GM21619 (cell line): ENCODE results near the gene CLSTN3.

ENCODE experiments used
- ATAC-seq: cut with Tn5 transposase; IDR thresholded peaks from one replicate; pipeline ENCODE4 v1.9.1; 2021; ENCODE audit not compliant: unreplicated experiment

CLSTN3 gene

DNA sequence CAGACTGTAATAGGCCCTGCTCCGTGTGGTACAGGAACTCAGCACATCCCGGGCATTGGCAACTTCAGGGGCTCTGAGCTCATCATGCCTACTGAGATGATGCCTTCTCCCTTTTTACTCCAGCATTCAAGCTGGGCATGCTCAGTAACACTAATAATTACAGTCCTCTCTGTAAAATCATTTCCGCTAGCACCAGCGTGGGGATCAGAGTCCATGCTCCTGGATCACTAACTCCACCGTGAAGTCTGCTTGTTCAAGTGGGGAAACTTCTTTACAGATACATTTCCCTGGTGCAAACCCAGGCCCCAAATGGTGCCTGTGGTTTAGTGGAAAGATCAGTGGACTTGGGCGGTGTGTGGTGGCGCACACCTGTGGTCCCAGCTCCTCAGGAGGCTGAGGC, 16.7 kb downstream of the CLSTN3 start:
- ATAC-seq = no peak

DNA sequence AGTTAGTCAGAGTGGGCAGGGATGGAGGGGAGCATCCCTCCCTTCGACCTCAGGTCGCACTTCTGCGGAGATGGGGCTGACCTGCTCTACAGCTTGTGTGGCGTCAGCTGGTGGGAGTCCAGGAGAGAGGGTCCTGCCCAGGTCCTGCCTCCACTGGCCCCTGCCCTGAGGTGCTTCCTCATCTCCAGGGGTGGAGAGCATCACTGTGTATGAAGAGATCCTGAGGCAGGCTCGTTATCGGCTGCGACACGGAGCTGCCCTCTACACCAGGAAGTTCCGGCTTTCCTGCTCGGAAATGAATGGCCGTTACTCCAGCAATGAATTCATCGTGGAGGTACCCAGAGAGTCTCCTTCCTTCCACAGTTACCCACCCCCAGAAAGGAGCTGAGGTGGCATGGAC, 20.2 kb downstream of the CLSTN3 start:
- ATAC-seq = no peak

- ATAC-seq = no peak
Observed at GRCh38 chr12:7150841-7151240, 20.7 kb downstream of the CLSTN3 start.

DNA sequence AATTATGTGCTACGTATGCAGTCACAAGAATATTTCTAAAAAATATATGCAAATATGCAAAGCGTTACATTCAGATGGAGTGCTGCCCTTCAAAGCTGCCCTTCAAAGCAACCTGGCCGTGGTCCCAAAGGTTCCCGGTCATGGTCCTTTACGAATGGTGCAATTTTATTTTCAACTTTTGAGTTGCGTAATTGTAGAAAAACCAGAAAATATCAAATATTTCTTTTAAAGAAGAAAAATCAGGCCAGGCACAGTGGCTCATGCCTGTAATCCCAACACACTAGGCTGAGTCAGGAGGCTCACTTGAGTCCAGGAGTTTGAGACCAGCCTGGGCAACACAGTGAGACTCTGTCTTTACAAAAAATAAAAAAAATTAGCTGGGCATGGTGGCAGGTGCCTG, 21.4 kb downstream of the CLSTN3 start:
- no peak for ATAC-seq

GRCh38 chr12:7152818-7153217, 22.6 kb downstream of the CLSTN3 start:
- ATAC-seq = no peak

DNA sequence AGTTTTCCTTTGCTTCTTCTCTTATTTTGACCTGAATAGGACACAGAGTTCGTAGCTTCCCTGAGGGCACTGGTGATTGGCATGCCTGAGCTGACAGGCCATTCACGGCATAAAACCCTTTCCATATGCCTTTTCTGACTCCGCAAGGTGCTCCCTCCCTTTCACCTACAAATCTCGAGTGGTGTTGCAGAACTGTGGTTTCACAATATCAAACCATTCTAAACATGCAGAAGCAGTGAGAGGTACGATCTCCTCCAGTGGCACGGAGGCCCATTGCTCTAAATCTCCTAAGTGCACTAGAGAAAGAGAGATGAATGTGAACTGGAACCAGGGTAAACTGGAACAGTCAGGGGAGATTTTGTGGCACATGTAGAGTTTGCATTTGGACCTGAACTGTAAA, 23.9 kb downstream of the CLSTN3 start:
- no peak for ATAC-seq

DNA sequence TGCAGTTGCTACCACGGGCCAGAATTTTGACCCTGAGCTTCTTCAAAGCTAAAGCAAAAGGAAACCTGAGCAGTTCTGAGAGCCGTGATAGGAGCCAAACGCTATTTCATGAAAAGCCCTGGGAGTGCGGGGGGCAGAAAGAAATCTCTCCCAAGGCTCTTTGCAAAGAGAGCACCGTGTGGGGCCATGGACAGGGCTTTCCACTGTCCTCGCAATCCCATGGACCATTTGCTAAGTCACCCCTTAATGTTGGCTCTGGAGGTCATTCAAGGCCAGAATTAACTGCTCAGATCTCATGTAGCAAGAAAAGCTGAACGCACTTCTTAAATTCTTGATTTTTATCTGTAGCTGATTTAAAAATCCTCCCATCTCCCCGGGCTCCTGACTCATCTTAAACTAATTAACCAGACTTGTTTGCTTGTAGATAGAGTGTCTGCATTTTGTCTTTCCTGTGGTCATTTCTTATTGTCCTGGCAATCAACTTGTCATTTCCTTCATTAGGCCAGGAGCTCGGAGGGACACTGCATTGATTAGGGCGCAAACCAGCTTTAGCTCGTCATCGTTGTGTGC, 24.8 kb downstream of the CLSTN3 start:
- no peak for ATAC-seq

GRCh38 chr12:7155471-7156034, 25.4 kb downstream of the CLSTN3 start:
- no peak for ATAC-seq

DNA sequence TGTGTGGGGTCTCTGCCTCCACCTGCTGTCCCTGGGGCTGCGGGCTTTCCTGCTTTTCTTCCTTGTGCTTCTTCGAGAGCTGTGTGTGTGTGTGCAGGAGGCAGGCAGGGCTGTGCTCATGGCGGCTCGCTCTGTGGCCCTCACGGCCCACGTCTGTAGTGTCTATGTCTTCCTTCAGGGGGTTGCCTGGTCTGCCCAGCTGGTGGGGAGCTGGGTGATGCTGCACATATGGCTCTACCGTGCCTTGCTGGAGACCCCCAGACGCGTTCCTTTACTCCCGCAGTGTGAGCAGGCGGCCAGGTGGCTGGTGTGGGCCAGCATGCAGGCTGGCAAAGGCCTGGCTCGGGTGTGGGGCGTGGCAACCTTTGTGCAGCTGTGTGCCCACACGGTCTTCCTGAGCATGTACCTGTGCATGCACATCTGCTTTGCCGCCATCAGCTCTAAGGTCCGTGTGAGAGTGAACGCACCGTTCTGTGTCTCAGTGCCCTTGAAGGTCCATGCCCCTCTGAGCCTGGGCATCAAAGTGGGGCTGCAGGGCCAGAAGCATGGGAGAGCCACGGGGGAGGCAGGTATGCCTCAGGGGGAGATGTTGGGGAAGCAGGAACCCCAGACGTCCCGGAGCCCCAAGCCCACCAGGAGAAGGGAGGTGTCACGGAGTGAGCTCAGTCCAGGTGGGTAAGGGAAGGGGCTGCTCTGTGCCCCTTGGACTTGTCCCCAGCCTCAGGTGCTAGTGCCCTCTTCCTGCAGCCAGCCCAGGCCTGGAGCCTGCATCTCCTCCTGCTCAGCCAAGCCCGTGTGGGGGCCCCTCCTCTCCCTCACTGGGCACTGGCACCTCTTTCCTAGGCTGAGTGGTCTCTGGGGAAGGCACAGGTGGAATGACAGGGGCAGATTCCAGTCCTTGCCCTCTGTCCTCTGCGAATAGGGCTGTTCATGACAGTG, 26.4 kb downstream of the CLSTN3 start:
- ATAC-seq = no peak

- ATAC-seq = no peak
Observed at GRCh38 chr12:7157391-7157790, 27.2 kb downstream of the CLSTN3 start.

GRCh38 chr12:7158781-7159609, 28.8 kb downstream of the CLSTN3 start:
- ATAC-seq = no peak

- no peak for ATAC-seq
Observed at GRCh38 chr12:7160183-7160582, 30.0 kb downstream of the CLSTN3 start.

DNA sequence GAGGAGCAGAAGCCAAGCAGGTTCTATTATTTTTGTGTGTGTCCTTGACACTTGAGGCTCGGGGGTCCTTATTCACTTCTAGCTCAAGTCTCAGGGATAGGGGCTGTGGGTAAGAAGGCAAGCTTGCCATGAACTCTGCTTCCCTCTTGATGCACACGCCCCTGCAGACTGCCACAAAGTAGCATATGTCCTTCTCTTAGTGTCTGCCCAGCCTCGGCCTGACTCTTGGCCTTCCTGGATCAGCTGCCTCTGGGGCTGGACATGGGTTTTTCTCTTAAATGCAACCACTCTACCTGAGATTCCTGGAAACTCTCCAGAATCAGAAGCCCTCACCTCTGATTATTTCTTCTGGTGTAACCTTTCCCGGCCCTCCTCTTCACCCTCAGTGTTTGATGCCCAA, 31.2 kb downstream of the CLSTN3 start:
- no peak for ATAC-seq

DNA sequence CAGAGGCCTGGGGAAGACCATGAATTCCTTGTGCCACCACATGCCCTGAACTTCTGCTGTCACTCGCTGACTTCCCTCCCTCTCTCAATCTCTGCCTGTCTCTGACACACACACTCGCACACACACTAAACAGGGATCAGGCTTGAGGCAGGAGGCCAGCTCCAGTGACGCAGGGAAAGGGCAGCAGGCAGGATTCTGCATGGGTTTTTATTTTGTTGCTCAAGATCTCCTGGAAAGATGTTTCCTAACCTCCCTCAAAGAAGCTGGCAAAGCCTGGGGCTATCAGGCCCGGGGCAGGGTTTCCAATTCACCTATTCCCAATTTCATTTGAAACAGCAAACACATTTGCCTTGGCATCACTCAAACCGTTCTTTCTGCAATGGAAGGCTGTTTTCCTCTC, 31.6 kb downstream of the CLSTN3 start:
- ATAC-seq = no peak

DNA sequence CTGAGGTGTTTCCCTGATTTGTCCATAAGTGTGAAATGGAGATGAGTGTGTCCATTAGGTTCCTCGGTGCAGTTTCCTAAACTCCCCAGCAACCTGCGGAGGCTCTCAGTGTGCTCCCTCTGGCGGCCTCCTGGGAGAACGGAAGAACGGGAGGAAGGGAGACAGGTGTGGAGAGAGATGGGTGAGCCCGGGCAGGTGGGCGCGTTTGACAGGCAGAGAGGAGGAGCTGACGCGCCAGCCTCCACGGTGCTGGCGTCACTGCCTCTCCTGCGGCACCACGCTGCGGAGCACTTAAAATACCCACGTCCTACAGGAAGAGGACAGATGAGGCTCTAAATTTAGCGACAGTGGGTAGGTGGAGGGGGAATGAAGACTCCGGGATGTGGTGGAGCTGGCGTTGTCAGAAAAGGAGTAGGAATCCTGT, 32.5 kb downstream of the CLSTN3 start:
- no peak for ATAC-seq

GRCh38 chr12:7169951-7170350, 39.8 kb downstream of the CLSTN3 start:
- ATAC-seq = no peak

- ATAC-seq = no peak
Observed at GRCh38 chr12:7171854-7172253, 41.7 kb downstream of the CLSTN3 start.

DNA sequence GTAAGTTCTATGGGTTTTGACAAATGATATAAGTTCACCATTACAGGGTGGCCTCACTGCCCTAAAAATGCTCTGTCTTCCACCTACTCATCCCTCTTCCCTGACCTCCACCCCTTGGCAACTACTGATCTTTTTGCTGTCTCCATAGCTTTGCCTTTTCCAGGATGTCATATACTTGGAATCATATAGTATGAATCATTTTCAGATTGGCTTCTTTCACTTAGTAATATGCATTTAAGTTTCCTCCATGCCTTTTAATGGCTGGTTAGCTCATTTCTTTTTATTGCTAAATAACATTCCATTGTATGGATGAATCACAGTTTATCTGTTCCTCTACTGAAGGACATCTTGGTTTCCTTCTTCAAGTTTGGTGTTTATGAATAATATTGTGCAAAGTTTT, 45.3 kb downstream of the CLSTN3 start:
- ATAC-seq = no peak

DNA sequence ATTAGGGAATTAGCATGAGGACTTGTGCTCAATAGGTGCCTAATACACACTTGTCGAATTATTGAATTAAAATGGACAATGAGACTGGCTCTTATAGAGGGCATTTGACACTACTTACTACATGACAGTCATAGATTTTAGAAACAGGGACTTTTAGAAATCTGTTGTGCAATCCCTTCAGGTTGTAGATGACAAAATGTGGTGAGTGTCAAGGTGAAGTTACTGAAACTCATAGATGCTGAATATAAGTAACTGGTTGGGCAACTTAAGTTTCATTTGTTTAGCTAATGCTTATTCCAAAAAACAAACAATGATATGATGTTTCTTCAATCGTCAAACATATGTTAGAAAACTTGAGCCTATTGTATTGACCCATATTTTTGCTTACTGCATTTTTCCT, 46.4 kb downstream of the CLSTN3 start:
- ATAC-seq = no peak

DNA sequence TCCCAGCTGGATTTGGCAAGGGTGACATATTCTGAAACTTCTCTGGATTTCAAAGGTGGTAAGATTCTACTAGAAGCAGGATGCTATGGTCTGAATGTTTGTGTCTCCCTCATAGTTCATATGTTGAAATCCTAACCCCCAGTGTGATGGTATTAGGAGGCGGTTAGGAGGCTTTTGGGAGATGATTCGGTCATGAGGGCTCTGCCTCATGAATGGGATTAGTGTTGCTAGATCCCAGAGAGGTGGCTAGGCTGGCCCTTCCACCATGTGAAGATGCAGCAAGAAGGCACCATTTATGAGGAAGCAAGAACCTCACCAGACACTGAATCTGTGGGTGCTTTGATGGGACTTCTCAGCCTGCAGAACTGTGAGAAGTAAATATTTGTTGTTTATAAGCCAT, 48.3 kb downstream of the CLSTN3 start:
- no peak for ATAC-seq

GRCh38 chr12:7180685-7181084, 50.5 kb downstream of the CLSTN3 start:
- no peak for ATAC-seq
